MG63 (cell line): ENCODE measurements around the gene BTBD16. TPM values are rescaled to one million over a fixed set of nuclear protein-coding genes. Genes with fewer than 3 reads are reported as not detected.
A peak's percentile ranks its signal among the peaks of the same experiment; 100 is the strongest.

ENCODE experiments used
- DNase-seq: peaks from one replicate; pipeline ENCODE4 v3.0.0-alpha.2; 2020
- H3K27me3 ChIP-seq: fragments of 250-450 bp; sonication (Bioruptor Pico); 2 replicates; pipeline ENCODE4 v1.5.1; 2020; ENCODE audit warnings: mild to moderate bottlenecking, moderate library complexity
- H3K36me3 ChIP-seq: fragments of 250-450 bp; sonication (Bioruptor Pico); 2 replicates; pipeline ENCODE4 v1.5.1; 2020; ENCODE audit warnings: mild to moderate bottlenecking, moderate library complexity
- H3K4me3 ChIP-seq: fragments of 250-450 bp; sonication (Bioruptor Pico); 2 replicates; pipeline ENCODE4 v1.5.1; 2020; ENCODE audit warnings: mild to moderate bottlenecking, moderate library complexity
- H3K9me3 ChIP-seq: fragments of 250-450 bp; sonication (Bioruptor Pico); 2 replicates; pipeline ENCODE4 v1.5.1; 2020; ENCODE audit warnings: mild to moderate bottlenecking, moderate library complexity
- total RNA-seq: library from RNA; depleted of rRNA; stranded (reverse); fragments of >200 nt; shearing (Covaris generic); gene quantifications from 2 replicates; pipeline ENCODE4 v1.2.3, GENCODE V29; 2014; ENCODE audit warnings: low replicate concordance

BTBD16 gene
- total RNA-seq, 1 experiment from 2014 or later: not detected

GRCh38 chr10:122310311-122311050, 39.4 kb downstream of the BTBD16 start:
- no peak for DNase-seq

GRCh38 chr10:122311051-122311410, 39.9 kb downstream of the BTBD16 start:
- no peak for DNase-seq
- Histone ChIP-seq H3K27me3 (no peaks in the 10 kb centered on the region), H3K4me3 (no peak overlapping the region), H3K9me3 (no peaks in the 10 kb centered on the region), H3K36me3 (no peaks in the 10 kb centered on the region)

More at GRCh38 chr10:122310311-122311050, 39.4 kb downstream of the BTBD16 start:
- H3K4me3 ChIP-seq: no peak overlapping the region
- H3K36me3 ChIP-seq: no peaks in the 10 kb centered on the region
- 0 out of 2 replicates have a peak, but pooled peaks cover 2% of the 10 kb centered on the region for H3K9me3 ChIP-seq
- H3K27me3 ChIP-seq: no peaks in the 10 kb centered on the region

DNA sequence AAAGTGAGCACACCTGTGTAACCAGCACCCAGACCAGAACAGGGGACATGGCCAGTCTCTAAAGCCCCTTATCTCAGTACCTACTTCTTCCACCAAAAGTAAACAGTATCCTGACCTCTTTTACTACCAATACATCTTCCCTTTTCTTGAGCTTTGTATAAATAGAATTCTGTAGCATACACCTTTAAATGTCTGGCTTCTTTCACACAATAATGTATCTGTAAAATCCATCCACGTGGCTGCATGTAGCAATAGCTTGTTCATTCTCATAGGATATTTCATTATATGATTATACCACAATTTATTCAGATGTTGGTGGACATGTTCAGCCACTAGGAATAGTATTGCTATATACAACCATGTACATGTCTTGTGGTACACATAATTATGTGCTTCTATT, 40.6 kb downstream of the BTBD16 start:
- H3K36me3 ChIP-seq: no peaks in the 10 kb centered on the region
- H3K9me3 ChIP-seq: no peaks in the 10 kb centered on the region
- no peaks in the 10 kb centered on the region for H3K27me3 ChIP-seq
- no peak overlapping the region for H3K4me3 ChIP-seq
- no peak for DNase-seq

DNA sequence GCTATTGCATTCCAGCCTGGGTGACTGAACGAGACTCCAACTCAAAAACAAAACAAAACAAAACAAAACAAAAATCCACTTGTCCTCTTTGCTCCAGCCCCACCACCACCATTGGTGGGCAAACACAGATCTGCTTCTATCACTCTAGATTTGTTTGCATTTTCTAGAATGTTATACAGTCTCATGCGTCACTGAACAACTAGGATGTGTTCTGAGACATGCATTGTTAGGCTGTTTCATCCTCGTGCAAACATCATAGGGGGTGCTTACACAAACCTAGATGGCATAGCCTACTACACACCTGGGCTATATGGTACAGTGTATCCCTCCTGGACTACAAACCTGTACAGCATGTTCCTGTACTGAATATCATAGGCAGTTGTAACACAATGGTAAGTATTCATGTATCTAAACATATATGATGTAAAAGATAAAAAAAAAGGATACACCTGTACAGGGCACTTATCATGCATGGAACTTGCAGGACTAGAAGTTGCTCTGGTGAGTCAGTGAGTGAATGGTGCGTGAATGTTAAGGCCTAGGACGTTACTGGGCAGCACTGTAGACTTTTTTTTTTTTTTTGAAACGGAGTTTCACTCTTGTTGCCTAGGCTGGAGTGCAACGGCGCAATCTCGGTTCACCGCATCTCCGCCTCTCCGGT, 45.3 kb downstream of the BTBD16 start:
- H3K36me3 ChIP-seq: no peaks in the 10 kb centered on the region
- H3K9me3 ChIP-seq: peaks cover 5% of the 10 kb centered on the region
- no peaks in the 10 kb centered on the region for H3K27me3 ChIP-seq
- H3K4me3 ChIP-seq: no peak overlapping the region
- DNase-seq: no peak

DNA sequence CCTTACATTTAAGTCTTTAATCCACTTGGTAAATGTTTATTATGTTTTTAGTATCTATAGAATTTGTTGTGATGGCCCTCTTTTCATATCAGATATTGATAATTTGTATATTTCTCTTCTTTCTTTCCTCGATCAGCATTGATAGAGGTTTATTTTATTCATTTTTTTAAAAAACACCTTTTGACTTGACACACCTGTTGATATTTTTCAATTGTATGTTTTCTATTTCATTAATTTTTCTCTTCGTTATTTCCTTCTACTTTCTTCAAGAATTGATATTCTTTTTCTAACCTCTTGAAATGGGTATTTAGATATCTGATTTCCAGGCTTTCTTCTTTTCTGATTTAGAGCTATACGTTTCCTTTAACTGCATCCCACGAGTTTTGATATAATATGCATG, 50.9 kb downstream of the BTBD16 start:
- H3K4me3 ChIP-seq: no peak overlapping the region

GRCh38 chr10:122323189-122323588, 52.1 kb downstream of the BTBD16 start:
- Histone ChIP-seq H3K27me3 (no peaks in the 10 kb centered on the region), H3K4me3 (no peak overlapping the region), H3K9me3 (peaks cover 5% of the 10 kb centered on the region), H3K36me3 (no peaks in the 10 kb centered on the region)
- no peak for DNase-seq

More for the DNA sequence above, 50.9 kb downstream of the BTBD16 start:
- H3K27me3 ChIP-seq: no peaks in the 10 kb centered on the region
- no peaks in the 10 kb centered on the region for H3K36me3 ChIP-seq
- DNase-seq: no peak
- H3K9me3 ChIP-seq: peaks cover 5% of the 10 kb centered on the region

DNA sequence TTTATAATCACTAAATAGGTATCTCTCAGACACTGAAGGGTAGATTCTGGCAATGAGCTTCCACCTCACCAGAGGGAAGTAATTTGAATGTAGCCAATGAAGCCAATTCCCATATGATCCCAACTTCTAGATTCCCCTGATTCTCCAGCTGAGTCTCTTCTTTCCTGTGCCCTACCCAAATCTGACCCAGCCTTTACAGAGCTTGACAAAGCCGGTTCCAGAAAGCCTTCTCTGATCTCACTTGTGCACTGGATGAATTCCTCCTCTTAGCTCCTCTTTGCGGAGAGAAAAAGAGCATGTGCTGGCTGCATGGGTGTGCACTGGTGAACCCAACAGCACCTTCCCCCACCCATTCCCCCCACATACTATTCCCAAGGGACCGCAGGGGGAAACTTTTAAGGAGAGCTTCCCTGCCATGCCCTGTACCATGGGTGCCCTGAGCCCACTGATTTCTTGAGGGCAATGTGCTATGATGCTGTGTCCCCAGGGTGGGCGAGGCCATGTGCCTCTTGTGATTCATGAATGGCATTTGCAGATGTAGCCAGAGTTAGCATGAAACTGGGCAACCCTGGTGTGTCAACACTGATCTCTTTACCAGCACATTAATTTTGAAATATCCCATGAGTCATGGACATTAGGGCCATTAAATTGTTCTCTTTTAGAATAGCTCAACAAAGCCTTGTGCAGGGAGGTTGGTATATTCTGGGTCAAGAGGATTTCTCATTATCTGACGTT, 53.0 kb downstream of the BTBD16 start:
- peaks cover 5% of the 10 kb centered on the region for H3K9me3 ChIP-seq
- peak; percentile 43 for DNase-seq

DNA sequence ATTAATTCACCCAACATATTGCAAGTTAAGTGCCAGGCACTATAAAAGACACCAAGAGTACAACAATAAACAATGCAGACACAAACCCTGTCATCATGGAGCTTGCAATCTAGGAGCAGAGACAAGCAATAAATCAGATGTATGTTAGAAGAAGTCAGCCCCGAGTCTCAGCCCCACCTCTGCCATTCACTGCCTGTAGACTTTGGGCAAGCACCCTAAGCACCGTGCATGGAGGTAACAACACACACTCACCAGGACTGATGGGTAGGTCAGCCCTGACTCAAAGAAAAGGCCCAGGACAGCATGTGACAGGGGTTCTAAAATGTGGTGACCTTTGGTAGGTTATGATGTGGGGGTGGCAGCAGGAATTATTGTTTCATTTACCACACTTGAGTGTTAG, 54.1 kb downstream of the BTBD16 start:
- Histone ChIP-seq H3K36me3 (no peaks in the 10 kb centered on the region), H3K4me3 (no peak overlapping the region), H3K27me3 (no peaks in the 10 kb centered on the region), H3K9me3 (peaks cover 2% of the 10 kb centered on the region)
- DNase-seq: no peak

More for the DNA sequence above, 53.0 kb downstream of the BTBD16 start:
- Histone ChIP-seq H3K4me3 (no peak overlapping the region), H3K36me3 (no peaks in the 10 kb centered on the region), H3K27me3 (no peaks in the 10 kb centered on the region)

- no peaks in the 10 kb centered on the region for H3K27me3 ChIP-seq
- no peak for DNase-seq
Measured at GRCh38 chr10:122326385-122326784, 55.3 kb downstream of the BTBD16 start.

DNA sequence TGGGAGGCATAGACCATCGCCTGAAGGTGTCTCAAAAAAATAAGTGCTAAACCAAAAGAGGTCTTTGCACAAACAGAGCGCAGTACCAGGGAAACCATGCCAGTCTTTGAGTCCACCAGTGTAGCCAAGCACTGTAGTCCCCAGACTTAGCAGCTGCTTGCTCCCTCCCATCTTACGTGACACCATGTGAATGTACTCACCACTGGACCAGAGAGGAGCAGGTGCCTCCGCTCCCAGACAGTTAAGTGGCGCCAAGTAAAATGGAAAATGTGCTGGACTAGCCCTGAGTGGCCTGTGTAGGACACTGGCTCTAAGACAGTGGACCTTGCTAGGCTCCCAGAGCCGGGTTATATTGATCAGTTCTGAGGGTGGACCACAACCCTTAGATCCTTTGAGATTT, 55.7 kb downstream of the BTBD16 start:
- no peak for DNase-seq
- Histone ChIP-seq H3K9me3 (no peaks in the 10 kb centered on the region), H3K27me3 (no peaks in the 10 kb centered on the region), H3K4me3 (no peak overlapping the region), H3K36me3 (no peaks in the 10 kb centered on the region)

More at GRCh38 chr10:122326385-122326784, 55.3 kb downstream of the BTBD16 start:
- no peaks in the 10 kb centered on the region for H3K36me3 ChIP-seq
- H3K9me3 ChIP-seq: no peaks in the 10 kb centered on the region
- no peak overlapping the region for H3K4me3 ChIP-seq

DNA sequence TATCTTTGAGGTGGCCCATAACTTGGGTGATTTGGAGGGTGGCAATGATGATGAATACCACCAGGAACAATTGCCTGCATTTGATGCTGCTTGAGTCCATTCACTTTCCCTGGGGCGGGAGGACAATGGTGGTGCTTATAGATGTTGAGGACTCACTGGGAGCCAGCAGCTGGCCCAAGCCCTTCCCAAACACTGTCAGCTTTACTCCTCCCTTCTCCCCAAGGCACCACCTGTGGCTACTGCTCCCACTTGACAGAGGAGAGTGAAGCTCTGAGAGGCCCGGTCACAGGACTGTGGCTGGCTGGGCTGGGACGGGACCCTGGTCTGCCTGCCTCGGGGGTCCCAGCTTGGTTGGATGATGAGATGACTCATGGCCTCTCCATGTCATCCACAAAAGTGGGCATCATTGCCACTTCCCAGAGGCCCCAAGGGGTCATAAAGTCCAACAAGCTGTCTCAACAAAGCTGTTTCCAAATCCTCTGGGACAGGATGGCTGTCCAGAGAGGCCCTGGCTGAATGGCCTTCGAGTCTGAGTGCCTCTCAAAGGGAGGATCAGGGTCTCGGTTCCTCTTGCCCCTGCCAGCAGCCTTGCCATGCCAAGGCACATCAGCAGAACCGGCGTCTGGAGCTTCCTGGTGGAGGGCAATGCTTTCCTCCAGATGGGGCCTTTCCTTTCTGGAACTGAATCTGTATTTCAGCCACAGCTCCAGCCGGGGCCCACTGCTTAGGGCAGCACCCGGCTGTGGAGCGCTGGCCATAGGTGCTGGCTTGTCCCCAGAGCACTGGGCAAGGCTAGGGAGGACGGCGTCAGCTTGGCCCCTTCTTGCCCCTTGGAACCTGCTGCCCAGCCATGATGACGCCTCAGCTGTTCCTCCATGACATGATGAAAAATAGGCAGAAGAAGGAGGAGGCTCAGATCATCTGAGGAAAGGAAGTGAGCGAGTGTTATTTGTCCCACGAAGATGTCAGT, 56.4 kb downstream of the BTBD16 start:
- Histone ChIP-seq H3K4me3 (no peak overlapping the region), H3K27me3 (no peaks in the 10 kb centered on the region), H3K9me3 (no peaks in the 10 kb centered on the region), H3K36me3 (no peaks in the 10 kb centered on the region)
- no peak for DNase-seq

- H3K27me3 ChIP-seq: no peaks in the 10 kb centered on the region
- no peak overlapping the region for H3K4me3 ChIP-seq
- no peaks in the 10 kb centered on the region for H3K36me3 ChIP-seq
- no peak for DNase-seq
- H3K9me3 ChIP-seq: no peaks in the 10 kb centered on the region
Measured at GRCh38 chr10:122328676-122329075, 57.6 kb downstream of the BTBD16 start.

DNA sequence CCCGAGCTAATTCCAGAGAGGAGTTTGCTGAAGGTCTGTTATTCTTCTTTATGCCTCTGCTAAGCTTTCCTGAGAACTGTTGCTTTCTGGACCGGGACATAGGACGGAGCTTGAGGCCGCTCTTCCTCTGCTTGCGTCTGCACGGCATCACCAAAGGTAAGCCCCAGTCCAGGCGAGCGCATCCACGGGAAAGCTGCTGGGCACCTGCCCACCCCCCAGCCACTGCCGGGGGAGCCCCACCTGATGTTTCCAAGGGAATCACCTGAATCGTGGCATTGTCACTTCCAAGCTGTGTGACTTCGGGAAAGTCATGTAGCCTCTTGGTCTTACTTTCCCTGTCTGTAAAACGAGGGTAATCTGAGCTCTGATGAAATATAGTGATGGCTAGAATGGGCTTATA, 58.3 kb downstream of the BTBD16 start:
- Histone ChIP-seq H3K36me3 (no peaks in the 10 kb centered on the region), H3K9me3 (no peaks in the 10 kb centered on the region), H3K27me3 (no peaks in the 10 kb centered on the region), H3K4me3 (no peak overlapping the region)
- no peak for DNase-seq

- Histone ChIP-seq H3K27me3 (no peaks in the 10 kb centered on the region), H3K4me3 (no peak overlapping the region), H3K36me3 (no peaks in the 10 kb centered on the region), H3K9me3 (no peaks in the 10 kb centered on the region)
- DNase-seq: no peak
Measured at GRCh38 chr10:122331100-122331499, 60.0 kb downstream of the BTBD16 start.

DNA sequence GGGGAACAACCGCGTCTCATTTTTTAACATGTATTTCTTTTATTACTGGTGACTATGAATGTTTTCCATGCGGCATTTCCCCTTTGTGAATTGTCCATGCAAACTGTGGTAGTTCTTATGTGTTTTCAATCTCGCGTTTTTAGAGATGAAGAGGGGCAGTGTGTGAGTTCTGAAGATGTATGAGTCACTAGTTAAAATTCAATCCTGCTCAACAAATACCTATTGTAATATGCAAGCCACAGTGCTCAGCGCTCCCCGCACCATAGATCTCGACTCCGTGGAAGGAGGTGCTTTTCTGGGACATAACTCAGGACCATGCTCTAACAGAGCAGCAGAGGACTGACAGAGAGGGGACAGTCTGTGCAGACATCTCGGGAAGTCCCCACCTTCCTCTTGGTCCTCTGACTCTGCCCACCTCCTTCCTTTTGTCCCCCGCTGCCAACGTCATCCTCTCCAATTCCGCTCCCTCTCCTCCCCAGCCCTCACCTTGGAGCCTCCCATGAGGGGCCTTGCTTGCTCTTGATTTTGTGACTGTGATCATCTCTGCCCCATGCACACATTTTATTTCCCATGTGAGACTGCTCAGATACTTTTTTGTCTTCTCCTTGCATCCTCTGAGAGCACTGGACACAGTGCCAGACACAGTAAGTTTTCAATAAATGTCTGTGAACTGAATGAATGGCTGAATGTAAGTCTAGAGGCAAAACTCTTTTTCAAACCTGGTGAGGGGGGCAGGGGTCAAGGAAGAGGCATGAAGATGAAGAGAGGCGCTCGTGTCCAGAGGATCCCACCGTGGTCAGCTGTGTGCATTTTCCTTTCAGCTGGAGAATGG, 60.7 kb downstream of the BTBD16 start:
- Histone ChIP-seq H3K36me3 (no peaks in the 10 kb centered on the region), H3K9me3 (no peaks in the 10 kb centered on the region), H3K4me3 (no peak overlapping the region), H3K27me3 (no peaks in the 10 kb centered on the region)
- no peak for DNase-seq

GRCh38 chr10:122333037-122333436, 61.9 kb downstream of the BTBD16 start:
- Histone ChIP-seq H3K27me3 (no peaks in the 10 kb centered on the region), H3K4me3 (no peak overlapping the region), H3K36me3 (no peaks in the 10 kb centered on the region), H3K9me3 (no peaks in the 10 kb centered on the region)
- no peak for DNase-seq
